GM12892 (cell line): ENCODE data around the gene DCAF17.

Experiments used
- POLR2A ChIP-seq: IDR thresholded peaks from 2 replicates; pipeline ENCODE4 v1.6.1; 2011; ENCODE audit warnings: low read depth, low read length, control low read depth
- POLR2AphosphoS5 ChIP-seq: IDR thresholded peaks from 2 replicates; pipeline ENCODE4 v1.6.1; 2011; ENCODE audit warnings: low read depth, low read length, control low read depth
- TAF1 ChIP-seq: IDR thresholded peaks from 2 replicates; pipeline ENCODE4 v1.6.1; 2011; ENCODE audit warnings: low read depth, mild to moderate bottlenecking, control low read depth, low read length, borderline replicate concordance

GRCh38 chr2:171404261-171404660 is 29.8 kb upstream of the DCAF17 start:
- TF ChIP-seq POLR2A, result no peak
- no peak for TF ChIP-seq POLR2AphosphoS5
- TF ChIP-seq TAF1, result no peak
